ENCODE results near the gene NATD1. TPM values are rescaled to one million over a fixed set of nuclear protein-coding genes. Genes with fewer than 3 reads are reported as not detected.

NATD1 gene
- total and polyA plus RNA-seq, 12 donors: 1.8 to 18.7 (median 10.3) TPM

DNA sequence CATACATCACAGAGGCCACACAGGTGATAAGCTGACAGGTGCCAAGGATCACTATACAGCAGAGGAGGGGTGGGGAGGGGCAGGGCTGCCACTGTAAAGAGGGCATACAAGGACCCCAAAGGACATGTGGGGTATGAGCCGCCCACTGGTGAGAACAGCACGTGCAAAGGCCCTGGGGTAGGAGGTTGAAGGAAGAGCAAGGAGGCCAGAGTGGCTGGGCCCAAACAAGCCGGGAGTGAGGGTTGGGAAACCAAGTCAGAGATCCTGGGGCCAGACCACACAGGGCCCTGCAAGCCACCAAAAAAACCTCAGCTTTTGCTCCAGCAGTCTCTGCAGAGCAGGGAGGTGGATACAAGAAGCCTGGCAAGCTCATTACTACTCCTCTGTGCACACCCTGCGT lies 6.5 kb downstream of the NATD1 start:
- WGBS, 4 donors: 91 to 100% (median 96%) methylated on average over 4 of the region's 4 CpGs
- H3K4me1 ChIP-seq (replicated peaks in 1 of 2): peaks cover under 1 to 2% of the 10 kb centered on the region in 2 donors
- intact Hi-C loops (cut with DNase I): loop anchor here (10.0 kb wide), 1 partner anchor 122 kb away; the partner anchor contains the start of gene DHRS7B (in 2 of the 2)

DNA sequence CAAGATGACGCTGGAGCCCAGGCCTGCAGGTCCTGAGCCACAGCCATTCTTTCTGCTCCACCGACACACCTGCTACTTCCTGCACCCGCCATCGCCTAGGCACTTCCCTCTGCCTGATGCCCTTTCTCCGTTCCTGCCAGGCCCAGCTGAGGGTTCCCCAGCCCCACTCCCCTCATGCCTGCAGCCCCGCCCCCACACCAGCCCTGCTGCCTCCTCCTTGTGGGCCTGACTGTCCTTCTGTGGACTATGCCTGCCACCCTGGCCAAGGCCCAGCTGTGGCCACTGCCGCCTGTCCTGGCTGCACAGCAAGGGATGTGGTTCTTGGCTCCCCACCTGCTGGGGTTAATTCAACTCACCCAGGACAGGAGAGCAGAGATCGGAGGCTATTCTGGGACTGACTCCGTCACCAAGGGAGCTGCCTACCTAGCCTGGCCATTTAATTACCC lies 7.5 kb downstream of the NATD1 start:
- H3K27me3 ChIP-seq: no peaks in the 10 kb centered on the region

More for the DNA sequence above, 6.5 kb downstream of the NATD1 start:
- no peak for TF ChIP-seq POLR2A (IDR thresholded peaks at IDR 0.05)
- TF ChIP-seq, protein P1, sequence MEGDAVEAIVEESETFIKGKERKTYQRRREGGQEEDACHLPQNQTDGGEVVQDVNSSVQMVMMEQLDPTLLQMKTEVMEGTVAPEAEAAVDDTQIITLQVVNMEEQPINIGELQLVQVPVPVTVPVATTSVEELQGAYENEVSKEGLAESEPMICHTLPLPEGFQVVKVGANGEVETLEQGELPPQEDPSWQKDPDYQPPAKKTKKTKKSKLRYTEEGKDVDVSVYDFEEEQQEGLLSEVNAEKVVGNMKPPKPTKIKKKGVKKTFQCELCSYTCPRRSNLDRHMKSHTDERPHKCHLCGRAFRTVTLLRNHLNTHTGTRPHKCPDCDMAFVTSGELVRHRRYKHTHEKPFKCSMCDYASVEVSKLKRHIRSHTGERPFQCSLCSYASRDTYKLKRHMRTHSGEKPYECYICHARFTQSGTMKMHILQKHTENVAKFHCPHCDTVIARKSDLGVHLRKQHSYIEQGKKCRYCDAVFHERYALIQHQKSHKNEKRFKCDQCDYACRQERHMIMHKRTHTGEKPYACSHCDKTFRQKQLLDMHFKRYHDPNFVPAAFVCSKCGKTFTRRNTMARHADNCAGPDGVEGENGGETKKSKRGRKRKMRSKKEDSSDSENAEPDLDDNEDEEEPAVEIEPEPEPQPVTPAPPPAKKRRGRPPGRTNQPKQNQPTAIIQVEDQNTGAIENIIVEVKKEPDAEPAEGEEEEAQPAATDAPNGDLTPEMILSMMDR (IDR thresholded peaks at IDR 0.05): no peak
- H3K27me3 ChIP-seq: no peaks in the 10 kb centered on the region
- H3K4me3 ChIP-seq: no peak overlapping the region
- no peaks in the 10 kb centered on the region for H3K9me3 ChIP-seq (replicated peaks in 1 of 3)
- DNase-seq: no peak
- no peaks in the 10 kb centered on the region for H3K36me3 ChIP-seq (replicated peaks in 1 of 2)
- H3K27ac ChIP-seq: no peak overlapping the region

DNA sequence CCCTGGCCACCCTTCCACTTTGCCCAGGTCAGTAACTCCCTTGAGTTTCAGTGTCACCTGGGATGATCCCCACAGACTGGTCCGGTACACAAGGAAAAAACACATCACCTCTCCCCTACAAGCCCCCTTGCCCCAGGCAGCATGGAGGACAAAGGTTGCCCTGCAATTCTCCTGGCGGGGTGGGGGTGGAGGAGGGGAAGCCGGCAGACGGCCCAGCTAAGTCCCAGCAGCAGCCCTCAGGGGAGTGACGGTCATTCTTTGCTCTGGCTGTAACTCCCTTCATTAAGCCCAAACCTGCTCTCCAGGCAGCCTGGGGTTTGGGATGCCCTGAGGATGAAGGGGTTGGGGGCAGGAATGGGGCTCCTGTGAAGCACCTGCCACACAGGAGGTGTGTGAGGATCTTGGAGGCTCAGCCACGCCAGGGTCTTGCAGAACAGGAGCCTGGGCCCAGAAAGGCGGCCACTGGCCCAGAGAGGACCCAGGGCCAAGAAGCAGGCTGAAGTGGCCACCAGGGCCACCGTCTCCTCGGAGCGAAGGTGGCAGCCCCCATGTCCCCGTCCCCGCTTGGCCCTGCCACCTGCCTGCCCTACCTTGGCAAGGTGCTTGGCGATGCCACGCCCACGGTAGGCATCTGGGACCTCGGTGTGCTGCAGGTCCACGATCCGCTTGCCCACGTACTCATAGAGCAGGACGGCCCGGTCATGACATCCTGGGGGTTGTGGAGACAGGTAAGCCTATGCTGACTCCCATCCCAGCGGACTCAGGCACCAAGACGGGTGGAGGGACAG lies 9.5 kb downstream of the NATD1 start:
- WGBS, 4 donors: 85 to 89% (median 86%) methylated on average over 10 to 23 of the region's 23 CpGs
- DNase-seq: no peak
- TF ChIP-seq, protein P1 (IDR thresholded peaks at IDR 0.05): no peak
- TF ChIP-seq POLR2A (IDR thresholded peaks at IDR 0.05): no peak
- Histone ChIP-seq H3K27ac (no peak overlapping the region), H3K27me3 (no peaks in the 10 kb centered on the region), H3K9me3 (replicated peaks in 1 of 3) (no peaks in the 10 kb centered on the region), H3K36me3 (replicated peaks in 1 of 2) (no peaks in the 10 kb centered on the region), H3K4me1 (replicated peaks in 1 of 2) (no peaks in the 10 kb centered on the region), H3K4me3 (no peak overlapping the region)
- intact Hi-C loops (cut with DNase I): loop anchor here (10.0 kb wide), 1 partner anchor 119 kb away; the partner anchor contains the start of gene DHRS7B (in 2 of the 2)

More for the DNA sequence above, 7.5 kb downstream of the NATD1 start:
- Histone ChIP-seq H3K27ac (no peak overlapping the region), H3K36me3 (replicated peaks in 1 of 2) (no peaks in the 10 kb centered on the region), H3K4me3 (no peak overlapping the region), H3K9me3 (replicated peaks in 1 of 3) (no peaks in the 10 kb centered on the region), H3K4me1 (replicated peaks in 1 of 2) (no peaks in the 10 kb centered on the region)
- no peak for DNase-seq
- TF ChIP-seq POLR2A (IDR thresholded peaks at IDR 0.05): no peak
- TF ChIP-seq, protein P1 (IDR thresholded peaks at IDR 0.05): no peak
- WGBS, 4 donors: 78 to 85% (median 81%) methylated on average over 9 of the region's 9 CpGs
- intact Hi-C loops (cut with DNase I): loop anchor here (10.0 kb wide), 1 partner anchor 121 kb away; the partner anchor contains the start of gene DHRS7B (in 2 of the 2)

DNA sequence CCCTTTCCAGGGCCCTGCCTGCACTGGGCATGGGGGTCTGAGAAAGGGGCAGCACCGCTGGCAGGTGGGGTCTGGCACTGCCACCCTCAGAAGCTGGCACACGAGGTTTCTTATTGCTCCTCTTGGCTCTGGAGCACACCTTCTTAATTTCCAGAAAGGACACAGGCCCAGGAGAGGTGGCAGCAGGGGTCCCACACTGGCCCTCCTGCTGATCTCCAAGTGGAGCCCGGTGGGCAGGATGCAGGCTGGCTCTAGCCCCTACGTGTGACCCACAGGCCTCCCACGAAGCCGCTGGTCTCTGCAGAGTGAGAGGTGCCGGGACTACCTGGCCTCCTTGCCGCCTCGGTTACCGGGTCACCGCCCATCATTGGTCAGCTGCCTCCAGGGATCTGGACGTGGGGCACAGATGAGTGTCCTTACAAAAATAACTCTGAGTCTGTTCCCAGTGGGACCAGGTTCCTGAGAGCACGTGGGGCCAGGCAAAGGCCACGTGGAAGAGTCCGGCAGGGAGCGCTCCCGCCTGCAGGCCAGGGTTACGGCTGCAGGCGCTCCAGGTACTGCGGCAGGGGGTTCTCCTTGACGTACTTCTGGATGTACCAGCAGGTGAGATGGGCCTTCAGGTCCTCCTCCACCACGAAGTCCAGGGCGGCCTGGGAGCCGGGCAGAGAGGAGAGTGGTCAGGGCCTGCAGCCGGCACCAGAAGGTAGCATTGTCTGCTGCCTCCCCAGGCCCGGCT lies 10.3 kb downstream of the NATD1 start:
- Histone ChIP-seq H3K27me3 (no peaks in the 10 kb centered on the region), H3K9me3 (replicated peaks in 1 of 3) (no peaks in the 10 kb centered on the region), H3K4me1 (replicated peaks in 1 of 2) (no peaks in the 10 kb centered on the region), H3K36me3 (replicated peaks in 1 of 2) (no peaks in the 10 kb centered on the region), H3K27ac (no peak overlapping the region), H3K4me3 (no peak overlapping the region)
- WGBS, 4 donors: 67 to 90% (median 87%) methylated on average over 3 to 26 of the region's 26 CpGs
- no peak for TF ChIP-seq POLR2A (IDR thresholded peaks at IDR 0.05)
- TF ChIP-seq, protein P1 (IDR thresholded peaks at IDR 0.05): no peak
- DNase-seq: no peak
- intact Hi-C loops (cut with DNase I): loop anchor here (10.0 kb wide), 1 partner anchor 118 kb away; the partner anchor contains the start of gene DHRS7B (in 2 of the 2)
